SK-N-SH treated with all-trans-retinoic acid at 6 μM for 48 hours (cell line): ENCODE results near the gene EHBP1.

Experiments
- OSR1 ChIP-seq: fragments of 250-450 bp; sonication (Bioruptor Pico); IDR thresholded peaks from 2 replicates; pipeline ENCODE4 v1.8.0; 2022; ENCODE audit warnings: moderate library complexity, mild to moderate bottlenecking, inconsistent platforms
- RARB ChIP-seq: fragments of 250-450 bp; sonication (Bioruptor Pico); IDR thresholded peaks from 2 replicates; pipeline ENCODE4 v1.8.0; 2021; ENCODE audit warnings: mild to moderate bottlenecking, moderate library complexity
- SNAI2 ChIP-seq: fragments of 250-450 bp; sonication (Bioruptor Pico); IDR thresholded peaks from 2 replicates; pipeline ENCODE4 v1.5.0; 2020; ENCODE audit warnings: mild to moderate bottlenecking, moderate library complexity
- TOX ChIP-seq: fragments of 250-450 bp; sonication (Bioruptor Pico); IDR thresholded peaks from 2 replicates; pipeline ENCODE4 v1.8.0; 2021; ENCODE audit warnings: mild to moderate bottlenecking, moderate library complexity, borderline replicate concordance
- TF ChIP-seq, protein P1 (sequence below): fragments of 250-450 bp; sonication (Bioruptor Pico); IDR thresholded peaks from 2 replicates; pipeline ENCODE4 v1.8.0; 2020; ENCODE audit warnings: mild to moderate bottlenecking, moderate library complexity, borderline replicate concordance

DNA sequence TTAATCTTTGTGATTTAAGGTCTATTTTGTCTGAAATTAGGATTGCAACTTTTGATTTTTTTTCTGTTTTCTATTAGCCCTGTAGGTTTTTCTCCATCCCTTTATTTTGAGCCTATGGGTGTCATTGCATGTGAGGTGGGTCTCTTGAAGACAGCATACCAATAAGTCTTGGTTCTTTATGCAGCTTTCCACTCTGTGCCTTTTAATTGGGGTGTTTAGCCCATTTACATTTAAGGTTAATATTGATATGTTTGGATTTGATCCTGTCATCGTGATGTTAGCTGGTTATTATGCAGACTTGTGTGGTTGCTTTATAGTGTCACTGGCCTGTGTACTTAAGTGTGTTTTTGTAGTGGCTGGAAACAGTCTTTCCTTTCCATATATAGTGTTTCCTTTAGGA is 17.7 kb downstream of the EHBP1 start:
- no peak for TF ChIP-seq TOX (CRISPR knock-in tag)
- no peak for TF ChIP-seq RARB (CRISPR knock-in tag)
- TF ChIP-seq SNAI2 (CRISPR knock-in tag), result no peak
- TF ChIP-seq, protein P1, sequence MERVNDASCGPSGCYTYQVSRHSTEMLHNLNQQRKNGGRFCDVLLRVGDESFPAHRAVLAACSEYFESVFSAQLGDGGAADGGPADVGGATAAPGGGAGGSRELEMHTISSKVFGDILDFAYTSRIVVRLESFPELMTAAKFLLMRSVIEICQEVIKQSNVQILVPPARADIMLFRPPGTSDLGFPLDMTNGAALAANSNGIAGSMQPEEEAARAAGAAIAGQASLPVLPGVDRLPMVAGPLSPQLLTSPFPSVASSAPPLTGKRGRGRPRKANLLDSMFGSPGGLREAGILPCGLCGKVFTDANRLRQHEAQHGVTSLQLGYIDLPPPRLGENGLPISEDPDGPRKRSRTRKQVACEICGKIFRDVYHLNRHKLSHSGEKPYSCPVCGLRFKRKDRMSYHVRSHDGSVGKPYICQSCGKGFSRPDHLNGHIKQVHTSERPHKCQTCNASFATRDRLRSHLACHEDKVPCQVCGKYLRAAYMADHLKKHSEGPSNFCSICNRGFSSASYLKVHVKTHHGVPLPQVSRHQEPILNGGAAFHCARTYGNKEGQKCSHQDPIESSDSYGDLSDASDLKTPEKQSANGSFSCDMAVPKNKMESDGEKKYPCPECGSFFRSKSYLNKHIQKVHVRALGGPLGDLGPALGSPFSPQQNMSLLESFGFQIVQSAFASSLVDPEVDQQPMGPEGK, result no peak
- TF ChIP-seq OSR1 (CRISPR knock-in tag), result no peak
